Neuron (in vitro differentiated cells): ENCODE data around the gene HPSE2.
"Not testable (repeated sequence)": the region's sequence is repeated elsewhere in the genome, so short reads cannot be mapped to it uniquely, and the experiment has no call there.

ENCODE experiments used
- H2AFZ ChIP-seq: one replicate; pipeline ENCODE4 v1.6.1; 2013; ENCODE audit warnings: low read depth, mild to moderate bottlenecking, inconsistent platforms, low read length, moderate library complexity
- H3K27me3 ChIP-seq: one replicate; pipeline ENCODE4 v1.6.1; 2013; ENCODE audit warnings: low read length; ENCODE audit not compliant: insufficient read depth
- H3K36me3 ChIP-seq: one replicate; pipeline ENCODE4 v1.6.1; 2013; ENCODE audit warnings: low read length; ENCODE audit not compliant: insufficient read depth
- H3K4me1 ChIP-seq: one replicate; pipeline ENCODE4 v1.6.1; 2013; ENCODE audit warnings: low read length; ENCODE audit not compliant: insufficient read depth
- H3K4me3 ChIP-seq: 2 replicates; pipeline ENCODE4 v1.5.1; 2013; ENCODE audit warnings: mild to moderate bottlenecking, low read length, moderate library complexity
- H3K9me3 ChIP-seq: one replicate; pipeline ENCODE4 v1.6.1; 2013; ENCODE audit warnings: low read length

The HPSE2 gene

GRCh38 chr10:98517672-98518071, 718.0 kb downstream of the HPSE2 start:
- Histone ChIP-seq H3K36me3 (no peaks in the 10 kb centered on the region), H3K4me3 (no peak overlapping the region), H2AFZ (no peak overlapping the region), H3K9me3 (no peaks in the 10 kb centered on the region), H3K27me3 (no peaks in the 10 kb centered on the region), H3K4me1 (peaks cover 12% of the 10 kb centered on the region)

DNA sequence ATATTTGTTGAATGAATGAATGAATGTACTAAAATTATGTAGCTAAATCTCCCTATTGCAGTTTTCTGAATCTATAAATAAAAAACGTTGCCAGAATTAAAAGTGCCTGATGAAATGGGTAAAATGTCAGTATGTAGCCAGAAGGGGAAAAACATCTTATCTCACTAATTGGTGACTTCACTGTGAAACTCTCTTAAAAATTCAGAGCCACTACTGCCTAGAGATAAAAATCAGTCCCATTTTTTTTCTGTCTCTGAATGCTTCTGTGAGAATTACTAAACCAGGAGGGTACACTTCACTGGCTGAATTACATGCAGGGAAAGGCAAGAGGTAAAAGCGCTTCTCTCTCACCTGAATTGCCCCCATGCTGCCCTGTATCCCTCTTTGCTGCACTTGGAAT, 719.3 kb downstream of the HPSE2 start:
- no peak overlapping the region for H2AFZ ChIP-seq
- H3K36me3 ChIP-seq: no peaks in the 10 kb centered on the region
- H3K4me1 ChIP-seq: peaks cover 12% of the 10 kb centered on the region
- no peaks in the 10 kb centered on the region for H3K27me3 ChIP-seq
- H3K9me3 ChIP-seq: no peaks in the 10 kb centered on the region
- H3K4me3 ChIP-seq: no peak overlapping the region

DNA sequence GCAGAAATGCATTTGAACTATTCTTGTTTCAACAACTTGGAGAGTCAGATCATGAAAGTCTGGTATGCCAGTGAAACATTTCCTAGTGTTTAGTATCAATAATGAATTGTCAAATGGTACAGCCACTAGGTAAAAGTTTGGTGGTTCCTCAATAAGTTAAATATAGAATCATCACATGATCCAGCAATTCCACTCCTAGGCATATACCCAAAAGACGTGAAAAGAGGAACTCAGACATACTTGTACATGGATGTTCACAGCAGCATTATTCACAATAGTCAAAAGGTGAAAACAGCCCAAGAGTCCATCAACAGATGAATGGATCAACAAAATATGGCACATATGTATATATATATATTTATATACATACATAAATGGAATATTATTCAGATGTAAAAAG, 721.9 kb downstream of the HPSE2 start:
- H2AFZ ChIP-seq: no peak overlapping the region
- H3K27me3 ChIP-seq: no peaks in the 10 kb centered on the region
- H3K4me1 ChIP-seq: no peaks in the 10 kb centered on the region
- no peaks in the 10 kb centered on the region for H3K36me3 ChIP-seq
- no peak overlapping the region for H3K4me3 ChIP-seq
- no peaks in the 10 kb centered on the region for H3K9me3 ChIP-seq

DNA sequence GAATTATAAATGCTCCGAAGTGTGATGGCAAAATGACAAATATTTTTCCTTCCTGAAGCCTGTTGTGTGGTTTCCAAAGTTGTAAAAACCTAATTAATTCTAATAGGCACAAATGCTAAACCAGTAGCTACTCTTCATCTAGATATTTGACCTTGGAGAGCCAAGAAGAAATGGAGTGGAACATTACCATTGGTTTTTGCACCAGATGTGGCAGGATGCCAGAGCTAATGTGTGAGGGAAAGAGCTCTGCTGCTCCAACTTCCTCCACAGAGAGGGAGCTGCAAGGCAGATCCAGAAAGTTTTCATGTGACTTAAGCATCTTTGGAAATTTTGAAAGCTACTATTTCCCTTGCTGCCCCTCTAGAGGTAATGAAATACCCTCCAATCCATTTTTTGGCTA, 723.8 kb downstream of the HPSE2 start:
- Histone ChIP-seq H3K9me3 (no peaks in the 10 kb centered on the region), H3K36me3 (no peaks in the 10 kb centered on the region), H2AFZ (no peak overlapping the region), H3K4me1 (no peaks in the 10 kb centered on the region), H3K27me3 (no peaks in the 10 kb centered on the region), H3K4me3 (no peak overlapping the region)

DNA sequence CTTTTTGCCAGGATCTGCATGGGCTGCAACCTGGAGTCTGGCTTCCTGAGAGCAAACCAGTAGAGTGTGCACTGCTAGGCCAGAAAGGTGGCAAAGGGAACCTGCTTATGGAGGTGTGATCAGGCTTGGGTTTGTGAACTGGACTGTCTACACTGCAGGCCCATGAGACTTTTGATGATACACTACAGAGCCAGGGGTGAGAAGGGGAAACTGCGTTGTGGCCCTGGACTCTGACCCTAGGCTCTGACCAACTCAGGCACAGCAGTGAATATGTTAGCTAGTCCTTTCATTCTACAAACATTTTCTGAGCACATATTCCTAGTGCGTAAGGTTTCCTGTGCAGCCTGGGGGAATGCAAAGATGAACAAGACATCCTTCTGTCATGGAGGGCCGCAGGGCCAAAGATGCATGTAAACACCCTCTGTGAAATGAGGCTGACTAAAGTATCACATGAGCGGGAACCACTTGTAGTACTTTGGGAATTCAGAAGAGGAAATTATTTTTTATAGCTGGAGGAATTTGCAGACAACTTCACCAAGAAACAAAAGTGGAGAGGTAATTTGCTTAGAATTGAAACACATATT, 725.1 kb downstream of the HPSE2 start:
- Histone ChIP-seq H3K9me3 (no peaks in the 10 kb centered on the region), H3K4me3 (no peak overlapping the region), H3K4me1 (no peaks in the 10 kb centered on the region), H3K36me3 (no peaks in the 10 kb centered on the region), H3K27me3 (no peaks in the 10 kb centered on the region), H2AFZ (no peak overlapping the region)

- Histone ChIP-seq H3K4me1 (no peaks in the 10 kb centered on the region), H2AFZ (no peak overlapping the region), H3K4me3 (no peak overlapping the region), H3K9me3 (no peaks in the 10 kb centered on the region), H3K36me3 (no peaks in the 10 kb centered on the region), H3K27me3 (no peaks in the 10 kb centered on the region)
Measured at GRCh38 chr10:98509745-98510144, 725.9 kb downstream of the HPSE2 start.

- not testable (repeated sequence) for H3K4me3 ChIP-seq, H2AFZ ChIP-seq, H3K9me3 ChIP-seq
Measured at GRCh38 chr10:98502535-98502934, 733.1 kb downstream of the HPSE2 start.

GRCh38 chr10:98492763-98493162, 742.9 kb downstream of the HPSE2 start:
- Histone ChIP-seq H3K4me1 (no peaks in the 10 kb centered on the region), H3K27me3 (no peaks in the 10 kb centered on the region), H3K36me3 (no peaks in the 10 kb centered on the region), H3K4me3 (no peak overlapping the region), H3K9me3 (no peaks in the 10 kb centered on the region), H2AFZ (no peak overlapping the region)

More at GRCh38 chr10:98502535-98502934, 733.1 kb downstream of the HPSE2 start:
- H3K4me1 ChIP-seq, H3K27me3 ChIP-seq, H3K36me3 ChIP-seq: not testable (repeated sequence)

DNA sequence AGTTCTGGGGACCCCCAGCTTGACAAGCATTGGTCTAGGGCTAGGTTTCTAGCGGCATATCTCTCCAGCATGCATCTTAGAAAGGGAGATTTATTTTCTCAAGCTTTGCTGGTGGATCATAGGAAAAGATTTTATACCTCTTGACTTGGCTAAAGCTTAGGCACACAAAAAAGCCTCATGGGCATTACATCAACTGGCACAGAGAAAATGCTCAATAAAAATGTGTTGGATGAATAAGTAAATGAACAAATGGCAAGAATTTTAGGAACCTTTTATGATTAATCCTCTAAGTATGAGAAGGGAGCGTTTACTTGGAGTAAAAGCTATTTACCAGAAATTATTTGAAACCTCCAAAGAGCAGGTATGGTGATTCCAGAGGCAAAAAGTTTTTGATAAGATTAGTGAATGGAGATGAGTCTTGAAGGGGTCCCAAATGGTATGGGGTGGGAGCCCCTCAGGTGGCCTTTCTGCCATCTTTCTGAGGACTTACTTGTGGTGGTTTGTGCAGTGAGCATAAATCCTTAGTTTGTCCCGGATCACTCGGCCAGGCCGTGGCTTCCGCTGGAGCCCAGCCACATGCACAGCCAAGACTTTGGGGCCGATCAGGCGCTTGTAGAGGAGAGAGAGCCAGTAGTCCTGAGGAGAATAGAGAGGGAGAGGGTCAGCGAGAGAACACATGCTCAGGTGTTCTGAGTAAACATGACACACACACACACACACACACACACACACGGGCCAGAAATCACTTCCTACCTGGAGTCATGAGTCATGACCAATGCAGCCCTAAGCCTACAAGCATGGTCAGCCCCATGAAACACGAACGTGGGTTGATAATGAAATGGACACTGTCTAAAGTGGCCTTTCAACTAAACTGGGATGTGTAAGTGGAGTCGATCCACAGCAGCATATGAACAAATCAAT, 745.8 kb downstream of the HPSE2 start:
- H3K9me3 ChIP-seq: no peaks in the 10 kb centered on the region
- peaks cover 4% of the 10 kb centered on the region for H3K4me1 ChIP-seq
- no peaks in the 10 kb centered on the region for H3K27me3 ChIP-seq
- H2AFZ ChIP-seq: no peak overlapping the region
- no peak overlapping the region for H3K4me3 ChIP-seq
- no peaks in the 10 kb centered on the region for H3K36me3 ChIP-seq

GRCh38 chr10:98488669-98489430, 746.8 kb downstream of the HPSE2 start:
- Histone ChIP-seq H3K4me3 (no peak overlapping the region), H3K9me3 (no peaks in the 10 kb centered on the region), H3K27me3 (no peaks in the 10 kb centered on the region), H3K4me1 (peaks cover 4% of the 10 kb centered on the region), H3K36me3 (no peaks in the 10 kb centered on the region), H2AFZ (no peak overlapping the region)

- no peak overlapping the region for H2AFZ ChIP-seq
- H3K4me3 ChIP-seq: no peak overlapping the region
- H3K36me3 ChIP-seq: no peaks in the 10 kb centered on the region
- peaks cover 4% of the 10 kb centered on the region for H3K4me1 ChIP-seq
- no peaks in the 10 kb centered on the region for H3K9me3 ChIP-seq
- H3K27me3 ChIP-seq: no peaks in the 10 kb centered on the region
Measured at GRCh38 chr10:98487649-98488048, 748.0 kb downstream of the HPSE2 start.

DNA sequence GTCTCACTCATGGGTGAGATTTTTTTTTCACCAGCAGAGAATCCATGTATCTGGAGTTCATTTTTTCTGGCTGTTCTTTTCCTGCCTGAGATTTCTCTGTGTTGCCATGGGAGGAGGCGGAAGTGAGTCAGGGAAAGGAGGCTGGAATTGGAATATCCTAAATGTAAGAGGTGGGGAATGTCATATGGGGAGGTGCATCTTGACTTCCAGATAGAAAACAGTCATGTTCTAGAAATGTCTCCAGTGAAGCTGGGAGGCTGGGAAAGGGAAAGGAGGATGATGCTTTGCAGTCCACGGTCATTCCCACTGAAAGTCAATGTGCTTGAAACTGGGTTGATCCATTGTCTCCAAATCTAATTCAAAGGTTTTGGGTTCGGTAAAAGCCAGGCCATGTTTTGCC, 749.2 kb downstream of the HPSE2 start:
- Histone ChIP-seq H3K9me3 (no peaks in the 10 kb centered on the region), H3K4me1 (peaks cover 4% of the 10 kb centered on the region), H3K27me3 (no peaks in the 10 kb centered on the region), H2AFZ (no peak overlapping the region), H3K36me3 (no peaks in the 10 kb centered on the region), H3K4me3 (no peak overlapping the region)

- Histone ChIP-seq H3K9me3 (no peaks in the 10 kb centered on the region), H3K4me1 (peaks cover 4% of the 10 kb centered on the region), H3K4me3 (no peak overlapping the region), H2AFZ (no peak overlapping the region), H3K27me3 (no peaks in the 10 kb centered on the region), H3K36me3 (no peaks in the 10 kb centered on the region)
Measured at GRCh38 chr10:98485959-98486358, 749.7 kb downstream of the HPSE2 start.
